GM18499 (cell line): Measurements from ENCODE around the gene ADGRG7.

ENCODE experiments used
- ATAC-seq: cut with Tn5 transposase; IDR thresholded peaks from one replicate; pipeline ENCODE4 v1.9.1; 2021; ENCODE audit warnings: moderate number of reproducible peaks; ENCODE audit not compliant: insufficient read depth, unreplicated experiment

Gene ADGRG7

DNA sequence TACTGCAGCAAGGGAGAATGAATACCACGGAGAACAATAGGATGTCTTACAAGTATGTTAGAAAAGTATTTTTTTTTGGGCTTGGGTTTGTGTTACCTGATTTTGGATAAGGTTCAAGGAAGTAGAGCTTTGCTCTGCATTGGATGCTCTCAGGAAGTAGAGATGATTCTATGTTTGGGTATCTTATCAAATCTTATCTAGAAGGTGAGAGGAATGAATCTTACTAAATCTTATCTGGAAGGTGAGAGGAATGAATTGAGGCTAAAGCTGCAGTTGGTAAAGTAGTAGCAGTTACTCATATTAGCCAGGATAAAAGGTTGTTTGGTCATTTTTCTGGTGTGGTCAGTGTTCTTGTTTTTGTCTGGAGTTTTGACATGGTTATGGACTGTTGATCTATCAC is 117.3 kb downstream of the ADGRG7 start:
- ATAC-seq, result no peak

DNA sequence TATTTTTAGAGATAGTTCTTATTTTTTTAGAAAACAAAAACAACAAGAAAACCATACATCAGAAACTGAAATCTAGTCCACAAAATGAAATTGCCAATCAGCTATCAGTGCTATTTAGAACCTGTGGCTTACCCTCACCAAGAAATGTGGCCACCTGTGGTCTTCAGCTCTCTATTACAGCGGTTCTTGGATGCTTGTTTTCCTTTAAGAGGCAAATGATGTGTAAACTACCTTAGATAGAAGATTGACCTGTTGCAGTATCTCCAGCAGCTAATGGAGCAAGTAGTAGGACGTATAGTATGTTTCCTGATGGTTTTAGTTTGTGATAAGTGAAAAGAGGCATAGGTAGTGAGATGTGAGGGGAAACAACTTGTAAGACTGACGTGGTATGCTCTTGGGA is 121.1 kb downstream of the ADGRG7 start:
- no peak for ATAC-seq

DNA sequence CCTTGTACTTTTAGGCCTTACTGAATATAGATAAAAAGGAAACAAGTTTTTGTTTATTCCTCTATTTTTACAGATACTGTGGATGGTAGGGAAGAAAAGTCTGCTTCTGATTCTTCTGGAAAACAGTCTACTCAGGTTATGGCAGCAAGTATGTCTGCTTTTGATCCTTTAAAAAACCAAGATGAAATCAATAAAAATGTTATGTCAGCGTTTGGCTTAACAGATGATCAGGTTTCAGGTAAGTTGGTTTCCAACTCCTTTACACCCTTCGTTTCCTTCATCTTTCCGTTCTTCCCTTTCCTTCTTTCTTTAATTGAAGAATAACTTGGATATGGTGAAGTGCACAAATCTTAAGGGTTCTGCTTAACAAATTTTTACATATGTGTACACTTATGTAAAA is 123.0 kb downstream of the ADGRG7 start:
- ATAC-seq, result no peak

DNA sequence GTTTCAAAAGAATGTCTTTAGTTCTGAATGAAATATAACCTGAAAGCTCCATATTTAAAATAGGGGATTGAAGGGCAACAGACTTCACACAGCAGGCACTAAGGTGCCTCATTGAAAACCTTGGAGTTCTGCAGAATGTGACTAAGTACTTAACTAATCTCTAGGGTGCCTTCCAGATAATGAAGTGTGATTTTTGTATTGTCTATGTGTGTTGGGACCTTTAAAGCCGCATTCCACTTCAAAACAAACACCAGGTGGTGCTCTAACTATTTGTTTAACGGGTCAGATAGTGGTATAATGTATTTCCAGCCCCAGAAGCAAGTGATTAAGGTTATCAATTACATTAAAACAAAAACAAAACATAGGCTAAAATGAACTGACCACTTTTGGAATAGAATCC is 127.9 kb downstream of the ADGRG7 start:
- no peak for ATAC-seq

DNA sequence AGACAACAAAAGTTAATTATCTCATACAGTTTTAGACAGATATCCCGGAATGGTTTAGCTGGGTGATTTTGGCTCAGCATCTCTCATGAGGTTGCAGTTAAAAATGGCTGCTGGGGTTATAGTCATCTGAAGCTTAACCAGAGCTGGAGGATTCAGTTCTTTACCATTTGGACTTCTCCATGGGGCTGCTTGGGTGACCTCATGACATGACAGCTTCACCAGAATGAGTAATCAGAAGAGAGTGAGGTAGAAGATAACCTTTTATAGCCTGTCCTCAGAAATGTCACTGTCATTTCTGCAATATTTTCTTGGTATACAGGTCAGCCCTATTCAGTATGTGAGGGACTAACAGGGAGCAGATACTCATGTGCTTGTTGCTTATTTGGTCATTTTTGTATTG is 130.8 kb downstream of the ADGRG7 start:
- ATAC-seq, result no peak

DNA sequence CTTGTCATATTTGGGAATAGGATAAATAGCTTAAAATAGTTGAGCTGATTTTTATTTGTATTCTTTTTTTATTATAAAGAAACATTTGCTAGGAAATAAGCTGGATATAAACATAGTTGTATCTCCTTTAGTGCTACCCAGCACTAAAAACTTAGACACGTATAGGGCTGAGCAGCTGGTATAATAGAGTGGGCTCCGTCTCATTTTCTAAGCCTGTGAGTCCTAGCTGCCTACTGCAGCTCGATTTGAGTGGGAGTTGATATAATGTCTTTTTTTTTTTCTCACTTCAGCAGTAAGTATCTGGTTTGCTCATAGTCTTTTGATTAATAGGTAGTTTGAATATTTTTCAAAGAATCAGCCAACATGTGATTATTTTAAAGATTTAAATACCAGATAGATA is 134.1 kb downstream of the ADGRG7 start:
- no peak for ATAC-seq

DNA sequence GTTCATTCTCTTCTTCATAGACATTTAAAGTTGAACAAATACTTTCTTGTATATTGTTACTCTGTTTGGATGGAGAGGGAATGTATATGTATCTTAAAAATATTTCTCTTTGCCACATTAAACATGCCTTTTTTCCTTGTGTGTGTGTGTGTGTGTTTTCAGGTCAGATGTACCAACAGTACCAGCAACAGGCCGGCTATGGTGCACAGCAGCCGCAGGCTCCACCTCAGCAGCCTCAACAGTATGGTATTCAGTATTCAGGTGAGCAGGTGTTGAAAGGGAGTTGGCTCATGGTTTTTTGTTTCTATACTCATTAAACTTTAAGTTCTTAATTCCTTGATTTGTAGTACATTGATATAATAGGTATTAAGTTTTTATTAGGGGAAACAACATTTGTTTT is 135.3 kb downstream of the ADGRG7 start:
- no peak for ATAC-seq
